HPDE6-E6E7 (cell line): Measurements from ENCODE around the gene TAGAP.

Experiments
- DNase-seq: peaks from one replicate; pipeline ENCODE4 v3.0.0; 2011; ENCODE audit warnings: missing footprints; ENCODE audit errors: extremely low spot score

The TAGAP gene

GRCh38 chr6:159044899-159045727, at the start of gene TAGAP:
Gene TAGAP (minus strand): TSS chr6:159044991. CDS start chr6:159044146, 845 bp downstream.
- DNase-seq = peak; percentile 46

GRCh38 chr6:159093609-159094443, 49.0 kb upstream of the TAGAP start:
- DNase-seq = no peak

DNA sequence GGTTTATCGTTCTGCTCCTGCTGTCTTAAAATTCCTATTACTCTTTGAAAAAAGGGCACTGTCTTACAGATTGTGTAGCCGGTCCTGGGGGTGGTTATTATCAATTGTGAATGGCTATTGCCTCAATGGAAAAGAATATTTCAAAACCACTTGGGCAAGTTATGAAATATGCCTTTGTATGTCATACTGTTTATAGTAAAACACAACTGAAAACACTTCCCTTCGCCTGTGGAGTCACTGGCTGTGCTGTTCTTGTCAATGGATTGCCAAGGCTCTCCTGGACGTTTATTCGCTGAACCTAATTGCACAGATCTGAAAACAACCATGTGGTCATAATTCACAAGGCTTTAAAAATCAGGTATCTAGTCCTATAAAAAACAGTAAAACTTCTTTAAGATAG, 47.8 kb upstream of the TAGAP start:
- DNase-seq = no peak

- DNase-seq = no peak
Measured at GRCh38 chr6:159090530-159091480, 46.0 kb upstream of the TAGAP start.

GRCh38 chr6:159089909-159090308, 45.1 kb upstream of the TAGAP start:
- no peak for DNase-seq

- no peak for DNase-seq
Measured at GRCh38 chr6:159089443-159089842, 44.7 kb upstream of the TAGAP start.

DNA sequence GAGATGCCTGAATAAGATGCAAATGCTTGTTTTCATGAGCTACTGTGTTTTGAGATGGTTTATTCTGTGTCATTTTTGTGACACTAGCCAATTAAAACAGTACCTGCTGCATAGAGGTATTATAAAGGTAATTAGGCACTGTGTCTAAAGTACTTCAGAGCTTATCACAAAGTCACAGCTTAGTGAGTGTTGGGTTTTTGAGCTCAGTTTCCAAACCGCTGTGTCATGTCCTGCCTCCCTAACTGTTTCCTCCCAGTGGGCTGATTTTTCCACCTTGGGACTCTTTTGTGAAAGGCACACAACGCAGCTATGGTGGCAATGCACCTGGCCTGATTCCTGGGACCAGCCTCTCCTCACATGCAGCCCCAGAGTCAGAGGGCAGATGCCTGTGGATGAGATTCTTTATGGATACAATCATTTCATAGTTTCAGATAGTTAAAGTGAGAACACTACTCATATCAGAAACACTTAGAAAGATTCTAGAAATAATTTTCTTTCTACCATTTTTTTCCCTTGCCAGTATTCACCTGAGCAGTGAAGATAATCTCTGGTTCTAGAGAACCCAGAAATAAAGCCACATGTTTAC, 41.3 kb upstream of the TAGAP start:
- DNase-seq = no peak

DNA sequence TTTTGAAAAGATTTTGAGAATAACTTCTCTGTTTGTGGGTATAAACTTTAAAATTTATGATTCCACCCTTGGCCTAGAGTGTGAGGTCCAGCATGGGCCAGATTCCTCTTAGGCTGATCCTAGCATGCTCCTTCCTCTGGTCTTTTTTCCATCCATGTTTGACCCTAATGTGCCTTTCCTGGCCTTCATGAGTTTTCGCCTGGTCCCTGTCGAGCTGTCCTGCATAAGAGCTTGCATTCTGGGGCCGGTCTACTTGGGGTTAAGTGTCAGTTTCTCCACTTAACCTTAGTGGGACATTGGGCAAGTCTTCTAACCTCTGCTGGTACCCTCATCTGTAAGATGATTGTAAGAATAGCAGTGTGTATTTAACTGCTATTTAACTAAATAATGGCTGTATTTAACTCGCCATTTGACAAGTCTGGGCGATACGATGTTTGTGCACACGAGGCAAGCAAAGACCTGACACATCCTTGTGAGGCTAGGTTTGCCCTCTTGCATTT, 40.7 kb upstream of the TAGAP start:
- no peak for DNase-seq

DNA sequence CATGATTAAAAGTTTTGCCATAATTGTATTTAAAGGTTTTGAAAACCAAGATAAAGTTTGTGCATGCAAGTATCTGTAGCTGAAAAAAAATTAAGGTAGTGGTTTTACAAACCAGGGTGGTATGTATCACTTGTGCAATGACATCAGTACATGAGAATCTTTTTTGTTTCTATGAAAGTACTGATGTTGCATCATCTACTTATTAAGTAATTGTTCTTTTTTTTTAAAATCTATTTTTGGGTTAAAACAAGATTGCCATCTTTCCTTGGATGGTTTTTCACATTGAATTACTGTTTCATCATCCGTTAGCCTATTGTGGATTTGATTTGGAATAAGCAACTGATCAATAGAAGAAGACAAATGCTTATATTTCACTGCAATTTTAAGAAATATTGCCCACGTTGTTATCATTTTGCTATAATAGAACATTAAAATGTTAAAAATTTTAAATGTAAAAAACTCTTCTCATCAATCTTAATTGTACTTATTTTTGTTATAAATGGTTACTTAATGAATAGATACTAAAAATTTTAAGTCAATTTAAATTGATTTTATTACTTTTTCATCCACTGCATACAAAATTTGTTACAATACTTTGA, 39.8 kb upstream of the TAGAP start:
- DNase-seq = no peak

DNA sequence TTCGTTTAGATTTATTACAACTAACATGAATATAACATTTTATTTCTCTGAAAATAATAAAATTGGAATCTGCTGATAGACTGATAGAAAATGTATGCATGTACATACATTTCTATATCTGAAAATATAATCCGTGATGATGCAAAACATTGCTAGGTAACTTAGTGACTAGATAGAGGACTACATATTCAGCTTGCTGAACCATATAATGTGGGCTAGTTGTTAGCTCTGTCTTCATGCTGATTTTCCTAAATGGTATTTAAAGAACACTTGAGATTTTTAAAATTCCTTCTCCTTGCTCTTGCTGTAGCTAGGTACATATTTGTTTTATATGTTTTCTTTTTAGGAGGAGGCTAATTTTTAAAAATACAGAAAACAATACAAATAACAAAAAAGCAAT, 38.4 kb upstream of the TAGAP start:
- no peak for DNase-seq

- no peak for DNase-seq
Measured at GRCh38 chr6:159082039-159082815, 37.4 kb upstream of the TAGAP start.

- DNase-seq = no peak
Measured at GRCh38 chr6:159080217-159080976, 35.6 kb upstream of the TAGAP start.

- no peak for DNase-seq
Measured at GRCh38 chr6:159079367-159079766, 34.6 kb upstream of the TAGAP start.

GRCh38 chr6:159077123-159077522, 32.3 kb upstream of the TAGAP start:
- DNase-seq = no peak

DNA sequence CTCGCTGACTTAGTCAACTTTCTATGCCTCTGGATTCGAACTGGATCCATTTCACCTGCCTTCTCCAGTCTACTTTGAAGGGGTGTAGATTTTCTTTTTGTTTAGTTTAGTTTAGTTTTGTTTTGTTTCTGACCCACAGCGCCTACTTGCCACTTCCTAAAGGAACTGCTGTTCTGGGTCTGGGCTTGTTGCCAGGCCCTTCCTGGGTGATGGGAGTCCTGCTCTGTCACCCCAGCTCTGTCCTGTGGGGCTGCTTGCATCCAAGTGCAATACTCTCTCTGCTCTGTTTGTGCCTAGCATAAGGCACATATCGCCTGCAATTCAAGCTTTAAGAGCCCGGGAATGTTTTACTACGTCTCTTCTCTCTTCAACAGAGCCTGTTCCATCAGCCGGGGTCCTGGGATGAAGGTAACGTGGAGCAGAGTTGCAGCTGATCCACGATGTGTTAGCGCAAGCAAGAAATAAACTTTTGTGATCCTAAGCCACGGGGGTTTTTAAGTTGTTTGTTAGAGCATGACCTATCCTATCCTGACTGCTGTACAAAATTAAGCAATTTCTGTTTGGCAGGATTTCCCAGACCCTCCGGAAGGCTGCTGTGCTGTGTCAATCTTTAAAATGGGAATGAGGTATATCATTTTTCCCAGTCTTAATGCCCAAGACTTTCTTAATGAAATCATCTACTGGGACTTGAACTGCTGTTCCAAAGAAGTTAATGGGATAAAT, 30.9 kb upstream of the TAGAP start:
- no peak for DNase-seq

DNA sequence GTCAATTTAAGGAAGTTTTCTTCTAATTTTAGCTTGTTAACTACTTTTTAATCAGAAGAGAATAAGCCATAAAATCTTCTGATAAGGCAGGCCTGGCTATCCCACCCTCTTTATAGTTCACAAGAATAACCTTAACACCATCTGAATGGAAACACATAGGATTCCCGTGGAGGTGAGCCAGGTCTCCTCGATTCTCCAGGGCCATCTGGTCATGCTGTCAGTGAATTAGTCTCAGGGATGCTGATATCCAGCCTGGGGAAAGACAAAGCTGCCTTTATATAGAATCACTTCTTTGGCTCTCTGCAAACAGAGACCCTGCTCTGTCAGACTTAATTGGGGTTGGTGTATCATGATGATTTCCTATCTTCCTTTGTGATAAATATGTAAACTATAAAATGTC, 30.1 kb upstream of the TAGAP start:
- DNase-seq = no peak

DNA sequence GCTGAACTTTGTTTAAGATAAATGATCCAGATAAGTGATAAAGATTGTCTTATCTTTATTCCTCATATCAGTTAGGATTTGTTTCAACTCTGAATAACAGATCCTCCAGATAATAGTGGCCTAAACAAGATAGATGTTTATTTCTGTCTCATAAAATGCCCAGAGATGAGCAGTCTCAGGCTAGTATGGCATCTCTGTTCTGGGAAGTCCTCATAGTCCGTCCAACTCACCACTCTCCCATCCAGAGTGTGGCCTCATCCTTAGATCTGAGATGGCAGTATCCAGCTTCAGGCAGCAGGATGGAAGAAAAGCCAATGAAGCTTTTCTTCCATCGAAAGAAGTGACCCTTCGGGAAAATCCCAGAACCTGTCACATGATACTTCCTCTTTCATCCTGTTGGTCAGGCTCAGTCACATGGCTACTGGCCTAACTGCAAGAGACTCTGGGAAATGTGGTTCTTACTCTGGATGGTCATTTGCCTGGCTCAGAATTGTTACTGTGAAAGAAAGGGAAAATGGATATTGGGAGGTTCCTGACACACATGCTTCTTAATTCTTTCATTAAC, 29.4 kb upstream of the TAGAP start:
- DNase-seq = peak; percentile 76
